Measurements from ENCODE around the gene SLAMF9.
A peak's percentile ranks its signal among the peaks of the same experiment; 100 is the strongest.
"Not testable (repeated sequence)": the region's sequence is repeated elsewhere in the genome, so short reads cannot be mapped to it uniquely, and the experiment has no call there.

SLAMF9 gene

DNA sequence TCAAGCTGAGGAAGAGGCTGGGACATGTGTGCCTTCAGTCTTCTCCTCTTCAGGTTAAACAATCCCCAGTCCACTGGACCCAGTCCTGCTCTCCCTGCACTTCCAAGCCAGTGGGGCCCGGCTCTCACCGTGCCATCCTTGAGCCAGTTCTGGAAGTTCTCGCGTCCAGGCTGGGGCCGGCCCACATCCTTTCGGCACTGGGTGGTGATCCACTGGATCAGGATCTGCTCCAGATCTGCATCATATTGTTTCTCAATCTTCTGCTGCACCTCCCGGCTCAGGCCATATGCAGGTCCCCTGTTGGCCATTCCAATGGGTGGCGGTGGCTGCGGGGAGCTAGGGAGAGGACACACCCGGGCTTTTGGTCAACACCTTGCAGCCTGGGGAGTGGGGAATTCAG is 33.8 kb downstream of the SLAMF9 start:
- no peak for DNase-seq

- DNase-seq = no peak
Observed at GRCh38 chr1:159919236-159919865, 34.7 kb downstream of the SLAMF9 start.

GRCh38 chr1:159918352-159919200 is 35.5 kb downstream of the SLAMF9 start:
- no peak for DNase-seq

- DNase-seq = no peak
Observed at GRCh38 chr1:159917533-159918351, 36.3 kb downstream of the SLAMF9 start.

- peak; percentile 56 for DNase-seq
Observed at GRCh38 chr1:159916242-159917051, 37.6 kb downstream of the SLAMF9 start.

- no peak for DNase-seq
Observed at GRCh38 chr1:159915571-159916241, 38.3 kb downstream of the SLAMF9 start.

GRCh38 chr1:159914252-159915018 is 39.6 kb downstream of the SLAMF9 start:
- no peak for DNase-seq

DNA sequence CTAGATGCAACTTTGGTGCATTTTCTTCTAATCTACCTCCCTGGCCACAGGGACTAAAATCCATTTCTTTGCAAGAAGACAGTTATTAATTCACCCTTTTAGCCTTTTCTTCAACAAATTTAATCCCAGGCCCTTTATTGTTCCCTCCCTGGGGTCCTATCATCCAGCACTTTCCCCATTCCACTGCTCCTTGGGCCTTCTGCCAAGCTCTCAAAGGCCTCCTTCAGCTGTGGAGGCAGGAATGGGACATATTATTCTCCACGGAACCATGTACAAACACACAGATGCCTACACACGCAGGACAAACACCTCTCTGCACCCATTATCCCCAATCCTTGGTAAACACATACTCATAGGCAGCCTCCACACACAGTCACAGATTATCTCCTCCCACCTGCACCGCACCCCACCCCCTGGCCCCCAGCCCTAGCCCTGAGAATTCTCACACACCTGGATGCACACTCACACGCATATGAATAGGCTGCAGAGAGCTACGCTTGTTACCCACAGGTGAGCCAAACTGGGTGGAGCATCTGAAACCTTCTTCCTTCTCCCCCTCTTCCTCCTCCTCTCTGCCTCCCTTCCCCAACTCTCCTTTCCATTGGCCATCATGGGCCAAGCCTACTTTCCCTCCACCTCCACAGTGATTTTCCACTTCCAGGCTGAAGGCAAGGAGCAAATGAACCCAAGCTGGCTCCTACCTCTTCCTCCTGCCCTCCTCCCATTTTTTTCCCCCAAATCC is 40.4 kb downstream of the SLAMF9 start:
- DNase-seq = no peak

DNA sequence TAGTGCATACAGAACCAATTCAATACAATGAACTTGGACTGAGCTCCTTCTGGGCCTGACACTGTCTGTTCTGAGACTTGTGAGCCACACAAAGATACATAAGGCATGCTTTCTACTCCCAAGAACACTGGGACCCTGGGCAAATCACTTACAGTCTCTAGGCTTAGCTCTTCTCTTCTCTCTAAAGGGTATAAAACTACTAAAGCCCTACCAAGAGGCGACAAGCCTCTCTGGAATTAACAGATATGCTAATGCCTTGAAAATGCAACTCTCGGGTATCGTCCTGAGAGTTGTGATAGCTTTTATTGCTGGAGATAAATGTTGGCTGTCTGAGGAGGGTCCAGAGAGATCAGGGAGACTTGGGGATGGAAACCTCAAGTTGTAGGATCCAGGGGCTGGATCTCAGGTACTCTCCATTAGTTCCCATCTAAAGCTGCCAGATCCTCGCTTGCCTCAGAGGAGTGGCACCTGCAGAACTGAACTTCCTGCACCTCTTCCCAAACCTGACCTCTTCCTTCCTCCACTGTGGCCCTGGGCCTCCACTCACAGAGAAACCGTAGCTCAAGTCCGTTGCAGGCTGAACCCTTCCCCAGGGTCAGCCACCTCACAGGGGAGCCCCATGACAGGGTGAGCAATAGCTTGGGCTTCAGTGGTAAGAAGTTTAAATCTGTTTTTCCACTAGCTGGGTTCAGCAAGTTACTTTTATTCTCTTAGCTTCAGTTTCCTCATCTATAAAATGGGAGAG is 42.5 kb downstream of the SLAMF9 start:
- DNase-seq = no peak

DNA sequence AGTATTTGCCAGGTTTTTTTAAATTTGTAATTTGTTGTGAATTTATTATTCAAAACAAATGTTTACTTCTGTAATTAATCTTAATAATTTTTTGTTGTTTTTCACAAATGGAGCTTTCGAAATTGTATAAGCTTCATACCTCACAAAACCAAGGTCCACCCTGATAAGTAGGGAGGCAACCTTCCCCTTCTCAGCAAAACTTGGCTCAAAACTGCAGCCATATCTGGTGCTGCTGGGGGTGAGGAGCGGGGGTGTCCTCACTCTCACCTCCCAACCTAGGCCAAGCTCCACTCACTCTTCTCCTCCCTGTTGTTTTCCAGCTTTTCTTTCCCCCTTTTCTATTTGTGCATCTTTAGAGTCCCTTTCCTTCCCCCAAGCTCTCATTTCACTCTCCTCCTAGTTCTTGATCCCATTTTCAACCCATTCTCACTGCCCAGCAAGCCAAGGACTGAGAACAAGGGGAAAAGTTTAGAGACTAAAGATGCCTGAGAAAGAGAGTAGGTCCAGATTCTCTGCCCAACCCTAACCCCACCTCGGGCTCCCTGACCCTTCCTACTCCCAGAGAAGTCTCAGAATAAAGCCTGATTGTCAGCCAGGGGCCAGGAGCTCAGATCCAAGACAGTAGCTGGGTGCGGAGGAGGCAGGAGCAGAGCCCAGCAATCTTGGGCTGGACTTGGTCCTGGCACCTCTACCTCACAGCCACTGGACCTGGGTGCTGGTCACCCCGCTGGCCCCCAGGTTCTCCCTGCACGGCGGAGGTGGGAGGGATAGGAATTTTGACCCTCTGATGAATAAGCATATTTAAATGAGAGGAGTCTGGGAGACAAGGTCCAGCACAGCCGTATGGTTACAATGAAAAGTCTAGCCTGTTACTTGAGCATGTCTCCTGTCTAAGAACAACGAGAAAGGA is 45.8 kb downstream of the SLAMF9 start:
- DNase-seq = no peak

GRCh38 chr1:159906960-159907359 is 47.1 kb downstream of the SLAMF9 start:
- DNase-seq = no peak

DNA sequence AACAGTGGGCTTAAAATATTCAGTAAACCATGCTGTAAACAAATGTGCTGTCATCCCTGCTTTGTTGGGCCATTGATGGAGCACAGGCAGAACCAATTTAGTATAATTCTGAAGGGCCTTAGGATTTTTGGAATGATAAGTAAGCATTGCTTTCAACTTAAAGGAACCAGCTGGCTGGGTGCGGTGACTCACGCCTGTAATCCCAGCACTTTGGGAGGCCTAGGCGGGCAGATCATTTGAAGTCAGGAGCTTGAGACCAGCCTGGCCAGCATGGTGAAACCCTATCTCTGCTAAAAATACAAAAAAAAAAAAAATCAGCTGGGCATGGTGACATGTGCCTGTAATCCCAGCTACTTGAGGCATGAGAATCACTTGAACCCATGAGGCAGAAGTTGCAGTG is 50.0 kb downstream of the SLAMF9 start:
- not testable (repeated sequence) for DNase-seq

GRCh38 chr1:159902541-159902940 is 51.5 kb downstream of the SLAMF9 start:
- DNase-seq = no peak
